HFF-Myc (cell line): ENCODE data around the gene SLC25A45.

ENCODE experiments used
- DNase-seq: peaks from one replicate; pipeline ENCODE4 v3.0.0-alpha.2; 2011; ENCODE audit warnings: low read depth; ENCODE audit errors: extremely low read depth
- H3K4me3 ChIP-seq: replicated peaks from 2 replicates; pipeline ENCODE4 v1.5.1; 2011; ENCODE audit warnings: low read depth, mild to moderate bottlenecking, control low read depth, low read length
- TF ChIP-seq, protein P1 (sequence below): IDR thresholded peaks from 2 replicates; pipeline ENCODE4 v1.5.1; 2012; ENCODE audit warnings: mild to moderate bottlenecking, low read depth, low read length, control low read depth; ENCODE audit errors: missing control alignments

The SLC25A45 gene

DNA sequence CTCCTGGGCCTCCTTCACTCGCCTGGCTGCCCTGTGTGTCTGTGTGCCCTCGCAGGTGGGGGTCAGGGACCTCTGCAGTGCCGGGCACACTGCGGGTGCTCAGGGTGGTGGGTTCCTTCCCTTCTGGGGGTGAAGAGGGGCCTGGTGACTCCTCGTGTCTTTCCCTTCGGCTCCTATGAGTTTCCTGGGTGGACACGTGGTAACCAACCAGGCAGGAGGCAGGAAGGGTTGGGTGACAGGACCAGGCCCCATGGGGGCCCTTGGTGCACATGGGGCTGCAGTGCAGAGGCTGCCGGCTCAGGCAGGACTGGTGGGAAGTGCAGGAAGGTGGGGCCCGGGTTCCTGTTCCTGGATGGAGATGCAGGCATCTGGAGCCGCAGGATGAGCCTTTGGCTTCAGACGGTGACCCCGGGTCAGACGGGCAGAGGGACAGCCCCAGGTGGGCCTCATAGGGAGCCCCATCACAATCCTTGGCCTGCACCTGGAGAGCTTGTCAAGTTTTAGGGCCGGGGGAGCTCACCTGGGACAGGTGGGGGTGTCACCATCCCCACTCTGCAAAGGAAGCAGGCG is 13.6 kb upstream of the SLC25A45 start:
- H3K4me3 ChIP-seq: no peak overlapping the region
- no peak for DNase-seq
- TF ChIP-seq, protein P1, sequence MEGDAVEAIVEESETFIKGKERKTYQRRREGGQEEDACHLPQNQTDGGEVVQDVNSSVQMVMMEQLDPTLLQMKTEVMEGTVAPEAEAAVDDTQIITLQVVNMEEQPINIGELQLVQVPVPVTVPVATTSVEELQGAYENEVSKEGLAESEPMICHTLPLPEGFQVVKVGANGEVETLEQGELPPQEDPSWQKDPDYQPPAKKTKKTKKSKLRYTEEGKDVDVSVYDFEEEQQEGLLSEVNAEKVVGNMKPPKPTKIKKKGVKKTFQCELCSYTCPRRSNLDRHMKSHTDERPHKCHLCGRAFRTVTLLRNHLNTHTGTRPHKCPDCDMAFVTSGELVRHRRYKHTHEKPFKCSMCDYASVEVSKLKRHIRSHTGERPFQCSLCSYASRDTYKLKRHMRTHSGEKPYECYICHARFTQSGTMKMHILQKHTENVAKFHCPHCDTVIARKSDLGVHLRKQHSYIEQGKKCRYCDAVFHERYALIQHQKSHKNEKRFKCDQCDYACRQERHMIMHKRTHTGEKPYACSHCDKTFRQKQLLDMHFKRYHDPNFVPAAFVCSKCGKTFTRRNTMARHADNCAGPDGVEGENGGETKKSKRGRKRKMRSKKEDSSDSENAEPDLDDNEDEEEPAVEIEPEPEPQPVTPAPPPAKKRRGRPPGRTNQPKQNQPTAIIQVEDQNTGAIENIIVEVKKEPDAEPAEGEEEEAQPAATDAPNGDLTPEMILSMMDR: no peak

DNA sequence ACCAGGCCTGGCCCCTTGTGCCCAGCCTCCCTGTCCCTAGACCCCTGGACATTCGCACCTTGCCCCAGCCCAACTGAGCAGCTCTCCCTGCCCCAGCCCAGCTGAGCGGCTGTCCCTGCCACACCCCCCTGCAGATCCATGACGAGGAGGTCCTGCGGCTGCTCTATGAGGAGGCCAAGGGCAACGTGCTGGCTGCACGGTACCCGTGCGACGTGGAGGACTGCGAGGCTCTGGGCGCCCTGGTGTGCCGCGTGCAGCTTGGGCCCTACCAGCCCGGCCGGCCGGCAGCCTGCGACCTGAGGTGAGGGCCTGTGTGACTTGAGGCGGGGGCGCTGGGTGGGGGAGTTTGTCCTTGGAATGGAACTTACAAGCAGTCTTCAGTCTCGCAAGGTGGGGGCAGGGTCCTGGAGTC is 11.7 kb upstream of the SLC25A45 start:
- no peak for DNase-seq
- no peak overlapping the region for H3K4me3 ChIP-seq
- TF ChIP-seq, protein P1: no peak

DNA sequence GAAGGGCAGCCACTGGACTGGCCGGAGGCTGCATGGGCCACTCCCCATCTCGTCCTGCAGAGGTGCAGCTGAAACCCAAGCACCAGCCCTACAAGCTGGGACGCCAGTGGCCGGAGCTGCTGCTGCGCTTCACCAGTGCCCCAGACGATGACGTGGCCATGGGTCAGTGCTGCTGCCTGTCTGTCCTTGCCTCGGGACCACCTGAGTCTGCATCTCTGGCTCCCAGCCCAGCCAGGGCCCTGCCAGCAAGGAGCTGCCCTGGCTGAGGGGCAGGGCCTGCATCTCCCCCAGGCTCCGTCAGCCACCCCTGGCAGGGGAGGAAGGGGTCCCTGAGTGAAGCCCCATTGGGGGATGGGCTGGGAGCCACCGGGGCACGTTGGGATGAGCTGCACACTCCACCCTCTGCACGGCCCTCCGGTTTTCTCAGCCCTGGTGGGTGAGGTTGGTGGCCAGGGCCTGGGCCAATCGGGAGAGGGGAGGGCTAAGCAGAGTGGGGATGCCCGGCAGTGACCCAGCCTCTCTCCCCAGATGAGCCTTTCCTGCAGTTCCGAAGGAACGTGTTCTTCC is 11.2 kb upstream of the SLC25A45 start:
- no peak for DNase-seq
- TF ChIP-seq, protein P1: no peak
- no peak overlapping the region for H3K4me3 ChIP-seq

DNA sequence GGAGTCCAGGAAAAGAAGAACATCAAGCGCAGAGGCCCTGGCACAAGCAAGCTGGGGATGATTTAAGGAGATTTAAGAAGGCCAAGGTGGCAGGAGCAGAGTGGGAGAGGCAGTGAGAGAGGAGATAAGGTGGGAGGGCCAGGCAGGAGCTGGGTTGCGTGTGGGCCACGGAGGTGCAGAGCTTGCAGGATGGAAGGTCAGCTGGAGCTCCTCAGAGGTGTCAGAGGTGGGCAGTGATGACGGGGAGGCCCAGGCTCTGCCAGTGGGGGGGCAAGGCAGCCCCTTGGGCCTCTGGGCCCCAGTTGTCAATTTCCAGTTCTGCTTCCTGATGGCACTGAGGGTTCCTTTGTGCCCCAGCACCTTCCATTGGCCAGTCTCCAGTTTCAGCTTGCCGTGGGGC is 10.5 kb upstream of the SLC25A45 start:
- no peak for DNase-seq
- H3K4me3 ChIP-seq: no peak overlapping the region
- TF ChIP-seq, protein P1: no peak

DNA sequence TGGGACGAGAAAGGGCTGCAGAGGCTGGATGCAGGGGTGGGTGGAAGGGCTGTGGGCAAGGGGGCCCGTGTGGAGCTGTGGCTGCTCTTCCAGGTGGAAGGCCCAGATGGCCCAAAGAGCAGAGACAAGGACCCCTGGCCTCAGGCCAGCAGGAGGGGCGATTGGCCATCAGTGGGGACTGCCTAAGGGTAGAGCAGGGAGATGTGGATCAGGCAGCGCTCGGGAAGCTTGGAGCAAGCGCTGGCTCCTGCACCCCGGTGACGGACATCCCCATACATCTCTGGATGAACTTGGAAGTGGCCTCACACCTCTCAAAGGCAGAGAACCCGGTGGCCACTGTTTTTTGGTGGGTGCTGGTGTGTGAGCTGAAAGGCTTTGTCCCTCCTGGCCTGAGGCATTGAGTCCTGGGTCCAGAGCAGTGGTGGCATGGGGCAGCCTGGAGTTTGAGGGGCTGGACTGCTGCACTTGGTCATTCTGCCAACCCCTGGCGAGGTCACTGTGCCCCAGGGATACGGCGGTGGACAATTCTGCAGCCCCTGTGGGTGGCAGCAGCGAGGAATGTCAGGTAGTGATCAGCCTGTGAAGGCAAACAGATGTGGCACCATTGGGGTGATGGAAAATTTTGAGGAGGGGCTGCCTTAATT is 9.9 kb upstream of the SLC25A45 start:
- TF ChIP-seq, protein P1: no peak
- no peak overlapping the region for H3K4me3 ChIP-seq
- DNase-seq: no peak

DNA sequence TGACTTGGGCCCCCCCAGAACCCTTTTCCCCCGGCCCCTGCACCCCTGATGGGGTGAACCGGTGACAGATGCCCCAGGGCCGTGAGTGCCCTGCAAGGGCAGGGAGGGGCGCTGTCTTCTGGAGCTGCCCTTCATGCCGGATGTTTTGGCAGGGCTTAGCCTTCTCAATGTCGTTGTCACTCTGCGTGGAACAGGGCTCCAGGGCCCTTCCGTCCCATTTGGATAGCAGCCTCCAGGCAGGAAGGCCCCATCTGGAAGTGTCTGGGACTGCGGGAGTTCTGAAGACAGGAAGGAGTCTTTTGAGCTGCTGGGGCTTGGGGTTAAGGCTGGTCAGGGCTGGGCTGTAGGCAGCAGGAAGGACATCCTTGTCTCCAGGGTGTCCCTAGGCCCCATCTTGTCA is 8.6 kb upstream of the SLC25A45 start:
- no peak for DNase-seq
- TF ChIP-seq, protein P1: no peak
- H3K4me3 ChIP-seq: peak overlapping the region; percentile 28
